ENCODE results near the gene ADAMTS16.

ADAMTS16 gene

GRCh38 chr5:5359618-5360017, 219.5 kb downstream of the ADAMTS16 start:
- Histone ChIP-seq H3K27me3 (ENCODE audit: low read depth) (no peaks in the 10 kb centered on the region), H3K36me3 (replicated peaks) (no peaks in the 10 kb centered on the region), H3K4me3 (no peak overlapping the region), H3K9me3 (no peaks in the 10 kb centered on the region), H3K4me1 (no peaks in the 10 kb centered on the region)
- in situ Hi-C loops (cut with MboI; ENCODE audit: low sequenced_read_pairs) = no loop called here
- no peak for DNase-seq (ENCODE audit: low spot score in 2 of 2)

DNA sequence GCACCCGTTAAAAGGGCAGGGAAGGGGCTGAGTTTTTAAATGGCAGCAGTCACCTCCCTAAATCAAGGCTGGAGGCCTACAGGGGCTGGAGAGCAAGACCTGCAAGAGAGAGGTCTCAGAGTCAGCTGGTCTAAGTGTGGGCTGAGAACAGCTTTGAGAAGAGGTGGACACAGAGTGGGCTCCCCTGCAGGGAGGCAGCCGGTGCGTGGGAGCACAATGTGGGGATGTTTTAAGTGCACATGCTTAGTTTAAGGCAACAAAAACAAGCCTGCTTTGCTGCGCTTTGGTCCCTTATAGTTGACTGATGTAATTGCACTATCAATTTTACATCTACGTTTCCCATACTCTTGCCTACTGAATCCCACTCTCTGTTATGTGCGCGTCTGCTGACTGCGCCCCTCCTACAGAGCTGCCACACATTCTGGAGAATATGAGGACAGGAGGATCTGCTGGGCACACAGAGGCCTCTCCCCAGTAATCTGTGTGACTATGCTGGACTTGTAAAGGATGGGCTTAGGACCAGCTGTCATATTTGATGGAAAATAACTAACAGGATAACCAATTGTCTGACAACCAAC, 220.3 kb downstream of the ADAMTS16 start:
- DNase-seq (ENCODE audit: low spot score in 2 of 2) = no peak
- H3K27me3 ChIP-seq (ENCODE audit: low read depth) = no peaks in the 10 kb centered on the region
- no peaks in the 10 kb centered on the region for H3K36me3 ChIP-seq (replicated peaks)
- no peaks in the 10 kb centered on the region for H3K9me3 ChIP-seq
- in situ Hi-C loops (cut with MboI; ENCODE audit: low sequenced_read_pairs) = no loop called here
- no peak overlapping the region for H3K4me3 ChIP-seq
- no peaks in the 10 kb centered on the region for H3K4me1 ChIP-seq

GRCh38 chr5:5360941-5361520, 220.9 kb downstream of the ADAMTS16 start:
- no peak overlapping the region for H3K4me3 ChIP-seq
- in situ Hi-C loops (cut with MboI; ENCODE audit: low sequenced_read_pairs) = no loop called here

GRCh38 chr5:5363045-5363444, 222.9 kb downstream of the ADAMTS16 start:
- in situ Hi-C loops (cut with MboI; ENCODE audit: low sequenced_read_pairs) = no loop called here
- no peak for DNase-seq (ENCODE audit: low spot score in 2 of 2)

More at GRCh38 chr5:5360941-5361520, 220.9 kb downstream of the ADAMTS16 start:
- Histone ChIP-seq H3K4me1 (no peaks in the 10 kb centered on the region), H3K27me3 (ENCODE audit: low read depth) (no peaks in the 10 kb centered on the region), H3K36me3 (replicated peaks) (no peaks in the 10 kb centered on the region), H3K9me3 (no peaks in the 10 kb centered on the region)
- no peak for DNase-seq (ENCODE audit: low spot score in 2 of 2)

DNA sequence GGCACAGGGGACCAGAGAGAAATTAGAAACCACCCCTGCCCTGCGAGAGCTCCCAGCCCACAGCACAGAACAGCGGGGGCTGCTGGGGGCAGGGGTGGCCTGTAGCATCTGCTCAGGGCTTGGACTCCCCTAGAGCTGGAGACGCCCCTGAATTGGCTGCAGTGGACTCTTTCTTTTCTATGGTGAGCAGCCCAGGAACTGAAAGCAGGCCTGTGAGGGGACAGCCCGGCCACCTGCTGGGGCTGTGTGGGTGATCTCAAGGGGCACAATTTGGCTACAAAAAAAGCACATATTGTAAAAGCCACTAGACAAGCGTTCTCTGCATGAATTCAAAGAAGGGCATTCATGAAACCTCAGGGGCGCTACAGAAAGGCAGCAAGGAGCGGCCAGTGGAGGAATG, 224.8 kb downstream of the ADAMTS16 start:
- Histone ChIP-seq H3K27me3 (ENCODE audit: low read depth) (no peaks in the 10 kb centered on the region), H3K4me1 (no peaks in the 10 kb centered on the region), H3K9me3 (no peaks in the 10 kb centered on the region), H3K36me3 (replicated peaks) (no peaks in the 10 kb centered on the region), H3K4me3 (no peak overlapping the region)
- no peak for DNase-seq (ENCODE audit: low spot score in 2 of 2)
- in situ Hi-C loops (cut with MboI; ENCODE audit: low sequenced_read_pairs) = no loop called here

More at GRCh38 chr5:5363045-5363444, 222.9 kb downstream of the ADAMTS16 start:
- H3K9me3 ChIP-seq = no peaks in the 10 kb centered on the region
- no peaks in the 10 kb centered on the region for H3K4me1 ChIP-seq
- no peaks in the 10 kb centered on the region for H3K36me3 ChIP-seq (replicated peaks)
- H3K27me3 ChIP-seq (ENCODE audit: low read depth) = no peaks in the 10 kb centered on the region
- no peak overlapping the region for H3K4me3 ChIP-seq

GRCh38 chr5:5367739-5368138, 227.6 kb downstream of the ADAMTS16 start:
- Histone ChIP-seq H3K36me3 (replicated peaks) (no peaks in the 10 kb centered on the region), H3K4me1 (no peaks in the 10 kb centered on the region), H3K4me3 (no peak overlapping the region), H3K27me3 (ENCODE audit: low read depth) (no peaks in the 10 kb centered on the region), H3K9me3 (no peaks in the 10 kb centered on the region)
- in situ Hi-C loops (cut with MboI; ENCODE audit: low sequenced_read_pairs) = no loop called here
- no peak for DNase-seq (ENCODE audit: low spot score in 2 of 2)

GRCh38 chr5:5369051-5369605, 229.0 kb downstream of the ADAMTS16 start:
- DNase-seq (ENCODE audit: low spot score in 2 of 2) = no peak
- no peak overlapping the region for H3K4me3 ChIP-seq

More at GRCh38 chr5:5369051-5369605, 229.0 kb downstream of the ADAMTS16 start:
- in situ Hi-C loops (cut with MboI; ENCODE audit: low sequenced_read_pairs) = no loop called here
- no peaks in the 10 kb centered on the region for H3K36me3 ChIP-seq (replicated peaks)
- no peaks in the 10 kb centered on the region for H3K9me3 ChIP-seq
- H3K27me3 ChIP-seq (ENCODE audit: low read depth) = no peaks in the 10 kb centered on the region
- H3K4me1 ChIP-seq = no peaks in the 10 kb centered on the region

Measured in HAP-1 (cell line).